KBM-7 (cell line): ENCODE results near the gene CDX1.

Source experiments
- DNase-seq: peaks from one replicate; pipeline ENCODE4 v3.0.0-alpha.2; 2015
- in situ Hi-C: fragments of 300-500 bp; cut with MboI; formaldehyde crosslinking; loops from 2 replicates; pipeline ENCODE4 v1.14.3; 2020; ENCODE audit warnings: low sequenced_read_pairs, low pct_unique_long_range_greater_than_20kb, mixed read lengths

CDX1 gene

DNA sequence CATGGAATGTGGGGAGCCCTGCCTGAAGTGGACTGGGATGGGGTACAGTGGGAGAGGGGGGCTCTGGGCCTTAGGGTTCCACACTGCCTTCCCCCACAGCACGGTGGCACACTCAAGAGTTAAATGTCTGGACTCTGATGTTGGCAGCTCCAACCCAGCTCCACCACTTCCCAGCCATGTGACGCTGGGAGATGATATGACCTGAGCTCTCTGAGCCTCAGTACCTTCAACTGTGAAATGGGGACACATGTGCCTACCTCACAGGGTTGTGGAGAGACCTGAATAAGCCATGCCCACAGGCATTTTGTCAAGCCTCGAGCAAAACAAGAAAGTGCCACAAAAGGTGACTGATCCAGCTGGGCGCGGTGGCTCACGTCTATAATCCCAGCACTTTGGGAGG, 7.5 kb upstream of the CDX1 start:
- in situ Hi-C loops, result no loop called here

DNA sequence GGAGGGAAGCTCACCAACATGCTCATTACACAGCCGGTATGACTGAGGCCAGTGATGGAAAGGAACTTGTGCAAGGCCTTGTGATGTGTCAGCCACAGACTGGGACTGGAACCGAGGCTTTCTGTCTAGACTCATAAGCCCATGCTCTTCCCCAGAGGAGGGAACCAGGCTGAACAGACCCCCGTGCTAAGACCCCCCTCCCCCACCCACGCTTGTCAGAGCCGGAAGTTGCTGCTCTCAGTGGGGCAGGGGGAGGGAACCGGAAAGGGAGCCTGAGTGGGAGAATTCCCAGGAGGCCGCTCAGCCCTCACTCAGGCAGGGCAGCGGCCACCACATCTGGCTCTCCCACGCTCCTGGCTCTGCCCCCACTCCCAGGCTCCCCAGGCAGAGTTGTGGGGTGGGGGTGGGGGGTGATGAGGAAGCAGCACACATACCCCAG, 6.8 kb upstream of the CDX1 start:
- peak; percentile 90 for DNase-seq
- in situ Hi-C loops, result no loop called here

More for the DNA sequence above, 7.5 kb upstream of the CDX1 start:
- no peak for DNase-seq

DNA sequence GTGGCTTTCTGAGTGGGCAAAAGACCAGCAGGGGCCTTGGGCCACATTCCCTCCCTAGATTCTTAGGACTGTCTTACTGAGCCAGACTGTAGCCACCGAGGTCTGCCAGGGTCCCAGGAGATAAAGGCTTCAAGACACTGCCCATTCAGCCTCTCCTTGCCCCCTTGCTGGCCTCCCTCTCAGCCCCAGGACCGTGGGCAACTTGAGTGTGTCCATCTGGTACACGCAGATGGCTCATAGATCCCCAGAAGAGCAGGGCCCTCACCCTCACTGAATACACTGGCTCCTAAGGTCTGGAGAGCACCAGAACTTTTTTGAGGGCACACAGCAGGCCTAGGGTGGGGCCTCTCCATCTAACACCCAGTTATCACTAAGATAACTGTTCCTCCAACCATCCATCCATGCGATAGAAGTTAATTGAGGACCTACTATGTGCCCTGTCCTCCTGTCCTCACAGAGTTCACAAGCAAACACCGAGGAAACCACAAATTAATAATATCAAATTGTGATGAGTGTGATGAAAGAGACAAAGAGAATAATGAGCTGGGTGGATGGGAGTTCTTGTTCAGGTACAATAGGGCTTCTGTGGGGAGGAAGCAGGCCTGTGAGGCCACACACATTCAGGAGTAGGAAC, 6.0 kb upstream of the CDX1 start:
- in situ Hi-C loops, result no loop called here
- DNase-seq, result no peak

DNA sequence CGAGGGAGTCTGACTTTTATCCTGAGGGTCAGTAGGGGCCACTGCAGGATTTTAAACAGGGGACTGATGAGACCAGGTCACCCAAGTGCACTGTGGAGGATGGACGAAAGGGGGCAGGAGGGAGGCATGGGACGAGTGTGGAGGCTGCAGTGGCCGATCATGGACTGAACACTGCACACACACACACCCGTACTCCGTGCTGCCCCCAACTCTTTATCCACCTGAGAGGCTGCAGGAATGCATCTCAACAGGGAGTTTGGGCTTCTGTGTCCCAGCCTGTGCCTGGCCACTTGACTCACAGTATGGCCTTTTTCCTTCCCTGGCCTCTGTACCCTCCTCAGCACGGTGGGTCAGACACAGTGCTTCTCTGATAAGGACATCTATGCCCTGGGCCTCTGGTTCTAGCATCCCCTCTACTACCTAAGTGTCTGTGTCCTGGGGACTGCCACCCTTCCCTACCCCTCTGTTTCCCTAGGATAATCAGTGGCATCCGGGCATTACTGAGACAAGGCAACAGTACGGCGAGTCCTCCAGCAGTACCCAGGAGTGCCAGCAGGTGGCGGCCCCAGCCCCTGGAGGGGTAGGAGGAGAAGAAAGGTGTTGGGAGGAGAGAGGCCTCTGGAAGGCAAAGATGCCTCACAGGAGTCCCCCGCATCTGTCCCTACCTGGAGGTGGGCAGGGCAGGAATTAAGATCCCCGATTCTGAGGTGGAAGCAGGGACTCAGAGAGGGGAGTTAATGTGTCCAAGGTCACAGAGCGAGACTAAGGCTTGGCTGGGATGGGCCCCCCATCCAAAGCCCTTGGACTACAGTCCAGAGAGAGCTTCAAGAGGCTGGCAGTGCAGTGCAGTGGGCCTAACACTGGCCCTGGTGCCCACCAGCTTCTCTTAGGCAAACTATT, 5.1 kb upstream of the CDX1 start:
- in situ Hi-C loops, result no loop called here
- peak; percentile 84 for DNase-seq

DNA sequence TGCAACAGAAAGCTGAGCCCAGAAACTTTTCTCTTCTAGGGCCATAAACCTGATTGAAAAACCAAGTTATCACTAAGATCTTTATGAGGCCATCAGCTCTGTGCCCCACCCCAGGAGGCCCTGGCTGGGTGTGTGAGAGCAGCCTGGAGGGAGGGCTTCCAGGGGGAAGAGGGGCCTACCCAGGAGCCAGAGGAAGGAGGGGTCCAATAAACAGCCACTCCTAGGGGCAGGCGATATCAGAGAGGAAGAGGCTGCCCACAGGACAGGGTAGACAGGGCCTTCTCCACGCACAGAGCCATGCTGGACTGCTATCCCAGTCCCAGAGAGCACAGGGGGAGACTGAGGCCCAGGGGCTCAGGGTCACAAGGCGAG, 4.5 kb upstream of the CDX1 start:
- in situ Hi-C loops, result no loop called here

DNA sequence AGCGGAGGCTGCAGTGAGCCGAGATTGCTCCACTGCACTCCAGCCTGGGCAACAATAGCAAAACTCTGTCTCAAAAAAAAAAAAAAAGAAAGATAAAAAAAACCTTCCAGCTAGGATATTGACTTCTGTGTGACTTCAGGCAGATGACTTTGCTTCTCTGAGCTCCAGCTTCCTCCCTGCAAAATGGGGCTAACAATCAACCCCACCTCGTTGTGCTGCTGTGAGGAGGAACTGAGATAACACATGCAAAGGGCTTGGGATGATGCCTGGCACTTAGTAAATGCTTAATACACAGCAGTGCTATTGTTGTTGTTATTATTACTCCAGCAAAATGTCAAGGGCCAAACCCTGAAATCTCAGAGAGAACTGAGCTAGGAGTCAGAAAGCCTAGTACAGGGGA, 3.5 kb upstream of the CDX1 start:
- in situ Hi-C loops, result no loop called here
- DNase-seq, result no peak

More for the DNA sequence above, 4.5 kb upstream of the CDX1 start:
- DNase-seq, result no peak

DNA sequence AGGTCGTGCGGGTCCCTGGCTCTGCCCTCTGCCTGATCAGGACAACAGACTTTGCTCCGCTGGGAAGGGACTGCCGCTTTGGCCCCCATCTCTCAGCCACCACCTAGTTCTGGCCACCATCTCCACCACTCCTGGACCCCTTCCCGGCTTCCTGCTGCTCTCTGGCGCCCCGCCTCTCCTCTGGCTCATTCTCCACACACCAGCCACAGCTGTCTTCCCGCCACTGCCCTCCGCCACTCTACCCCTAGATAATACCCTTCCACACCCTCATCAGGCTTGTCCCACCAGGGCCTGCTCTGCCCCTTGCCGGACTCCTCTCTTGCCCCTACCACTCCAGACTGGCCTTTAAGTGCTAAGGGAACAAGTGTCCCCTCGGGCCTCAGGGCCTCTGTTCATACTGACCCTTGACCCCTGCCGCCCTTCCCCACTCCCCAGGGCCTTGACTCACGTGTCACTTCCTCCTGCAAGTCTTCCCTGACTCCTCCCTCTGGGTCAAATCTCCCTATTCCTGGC, 3.0 kb upstream of the CDX1 start:
- in situ Hi-C loops, result no loop called here
- DNase-seq, result no peak

DNA sequence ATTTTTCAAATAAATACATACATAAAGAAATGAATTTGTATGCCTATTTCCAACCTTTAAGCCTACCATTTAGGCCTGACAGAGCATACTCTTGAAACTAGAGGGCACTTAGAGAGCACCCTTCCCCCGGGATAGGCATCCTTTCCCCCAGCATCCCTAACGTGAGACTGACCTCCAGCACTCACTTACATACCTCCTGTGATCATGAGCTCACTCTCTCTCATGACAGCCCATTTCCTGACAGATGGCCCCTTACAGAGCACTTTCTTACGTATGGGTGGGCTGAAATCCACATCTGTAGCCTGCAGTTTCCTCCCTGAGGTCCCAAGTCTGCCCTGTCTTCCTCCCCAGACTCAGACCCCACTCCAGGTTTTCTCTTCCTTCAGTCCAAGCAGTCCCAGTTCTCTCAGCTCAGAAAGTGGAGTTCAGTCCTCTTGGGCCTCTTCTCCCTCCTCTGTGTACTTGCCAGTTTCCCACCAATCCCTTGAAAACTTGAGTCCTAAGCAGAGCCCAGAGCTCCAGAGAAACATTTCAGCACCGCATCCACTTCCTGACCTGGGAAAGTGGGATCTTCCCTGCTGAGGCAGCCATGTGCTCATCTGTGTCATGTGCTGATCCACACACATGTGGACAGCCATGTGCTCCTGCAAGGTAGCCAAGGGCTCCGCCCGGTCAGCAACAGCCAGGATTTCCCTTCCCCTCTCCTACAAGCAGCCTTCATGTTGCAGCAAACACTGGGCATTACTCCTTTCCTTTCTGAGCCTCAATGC, 2.2 kb upstream of the CDX1 start:
- no peak for DNase-seq
- in situ Hi-C loops, result no loop called here

DNA sequence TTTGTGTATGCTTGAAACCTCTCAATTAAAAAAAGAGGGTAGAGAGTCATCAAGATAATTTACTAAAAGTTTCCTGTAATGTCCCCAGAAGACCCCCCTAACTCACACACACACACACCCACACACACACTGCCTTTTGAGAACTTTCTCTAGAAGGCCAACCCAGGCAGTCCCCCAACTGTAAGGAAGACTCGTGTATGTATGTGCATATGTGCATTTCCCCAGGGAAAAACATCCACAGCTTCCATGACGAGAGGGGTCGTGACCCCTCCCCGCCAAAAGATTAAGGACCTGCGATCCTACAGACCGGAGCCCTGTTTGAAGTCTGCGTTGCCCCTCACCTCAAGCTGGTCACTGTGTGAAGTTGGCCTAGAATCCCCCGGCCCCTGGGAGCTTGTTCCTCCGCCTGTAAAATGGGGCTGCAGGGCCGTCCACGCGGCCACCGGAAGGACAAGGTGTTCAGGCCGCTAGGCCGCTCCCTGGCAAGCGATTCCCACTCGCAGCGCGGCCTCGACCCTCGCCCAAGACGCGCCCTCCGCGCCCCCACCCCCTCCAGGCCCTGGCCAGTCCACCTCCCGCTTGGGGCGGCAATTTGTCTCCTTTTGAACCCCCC, 435 bp upstream of the CDX1 start:
- DNase-seq, result no peak
- in situ Hi-C loops, result no loop called here

DNA sequence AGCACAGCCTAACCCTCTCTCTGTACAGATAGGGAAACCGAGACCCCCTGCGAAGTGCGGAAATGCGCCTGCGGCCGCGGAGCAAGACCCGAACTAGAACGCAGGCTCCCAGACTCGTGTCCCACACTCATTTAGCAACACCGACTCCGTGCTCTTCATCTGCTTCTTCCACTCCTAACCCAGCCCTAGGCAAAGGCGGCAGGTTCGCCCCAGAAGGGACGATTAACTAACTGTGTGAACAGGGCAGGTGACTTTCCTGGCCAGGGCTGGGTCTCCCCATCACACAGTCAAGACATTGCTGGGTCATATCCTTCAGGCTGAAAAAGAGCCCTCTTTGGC, 903 bp downstream of the CDX1 start:
- in situ Hi-C loops, result no loop called here
- DNase-seq, result no peak

DNA sequence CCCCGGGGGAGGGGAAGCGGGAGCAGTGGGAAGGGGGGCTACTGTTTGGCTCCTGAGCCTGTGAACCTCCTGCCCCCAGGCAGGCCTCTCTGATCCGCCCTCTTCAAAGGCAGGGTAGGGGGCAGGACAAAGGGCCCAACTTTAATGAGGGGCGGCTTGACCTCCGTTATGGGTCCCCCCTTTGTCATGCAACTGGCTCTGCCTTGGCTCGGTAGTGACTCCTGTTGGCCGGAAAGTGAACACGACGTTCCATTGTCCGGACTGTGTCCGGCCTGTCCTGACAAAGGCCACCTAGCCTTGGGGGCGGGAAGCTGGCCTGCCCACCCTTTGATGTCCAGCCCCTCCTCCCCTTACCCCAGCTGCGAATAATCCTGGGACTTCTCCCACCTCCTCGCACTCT, 1.3 kb downstream of the CDX1 start:
- no peak for DNase-seq
- in situ Hi-C loops, result no loop called here

DNA sequence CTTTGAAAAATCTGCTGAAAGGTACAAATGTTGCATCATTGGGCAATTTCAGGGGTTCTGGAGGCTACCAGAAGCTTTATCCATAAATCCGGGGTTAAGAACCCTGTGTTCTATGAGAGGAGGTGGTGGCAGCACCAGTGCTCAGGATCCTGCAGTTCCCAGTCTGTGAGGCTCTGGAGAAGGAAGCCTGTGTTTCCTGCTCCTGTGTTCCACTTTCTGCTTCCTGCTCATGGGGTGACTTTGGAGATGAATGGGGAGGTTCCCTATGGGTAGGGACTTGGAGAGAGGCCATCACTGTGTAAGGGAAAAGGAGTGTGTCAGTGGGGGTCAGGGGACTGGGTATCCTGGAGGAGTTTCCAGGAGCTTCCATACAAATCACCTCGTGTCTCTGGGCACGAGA, 2.3 kb downstream of the CDX1 start:
- in situ Hi-C loops, result no loop called here
- DNase-seq, result no peak

DNA sequence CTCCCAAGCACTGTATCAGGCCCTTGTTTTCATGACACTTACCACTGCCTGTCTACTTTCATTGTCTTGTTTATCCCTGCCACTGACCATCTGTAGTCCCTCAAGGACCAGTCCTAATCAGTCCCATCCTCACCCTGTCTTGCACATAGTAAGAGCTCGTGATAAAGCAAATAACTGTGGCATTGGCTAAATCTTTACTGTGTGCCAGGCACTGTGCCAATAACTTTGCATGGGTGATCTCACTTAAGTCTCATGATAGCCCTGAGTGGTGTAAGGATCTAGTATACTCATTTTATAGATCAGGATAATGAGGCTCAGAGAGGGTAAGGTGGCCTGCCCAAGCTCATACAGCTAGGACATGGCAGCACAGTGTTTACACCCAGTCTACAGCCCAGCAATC, 5.6 kb downstream of the CDX1 start:
- in situ Hi-C loops, result no loop called here

DNA sequence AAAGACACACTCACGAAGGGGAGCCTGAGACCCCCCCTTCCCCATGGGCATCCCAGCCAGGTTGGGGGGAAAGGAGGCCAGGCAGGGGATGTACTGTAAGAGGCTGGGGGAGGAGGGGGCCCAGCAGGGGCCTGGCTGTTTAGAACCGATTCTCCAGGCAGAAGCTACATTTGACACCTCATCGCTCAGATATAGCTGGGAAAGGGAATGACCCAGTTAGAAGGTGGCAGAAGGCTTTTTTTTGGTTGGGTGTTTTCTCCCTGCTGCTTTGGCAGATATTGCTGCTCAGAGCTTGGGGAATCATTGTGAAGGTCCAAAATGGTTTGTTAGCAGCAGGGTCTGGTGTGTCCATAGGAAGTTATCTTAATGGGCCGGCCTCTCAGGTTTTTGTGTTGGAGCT, 6.0 kb downstream of the CDX1 start:
- in situ Hi-C loops, result no loop called here
- DNase-seq, result no peak

More for the DNA sequence above, 5.6 kb downstream of the CDX1 start:
- no peak for DNase-seq

DNA sequence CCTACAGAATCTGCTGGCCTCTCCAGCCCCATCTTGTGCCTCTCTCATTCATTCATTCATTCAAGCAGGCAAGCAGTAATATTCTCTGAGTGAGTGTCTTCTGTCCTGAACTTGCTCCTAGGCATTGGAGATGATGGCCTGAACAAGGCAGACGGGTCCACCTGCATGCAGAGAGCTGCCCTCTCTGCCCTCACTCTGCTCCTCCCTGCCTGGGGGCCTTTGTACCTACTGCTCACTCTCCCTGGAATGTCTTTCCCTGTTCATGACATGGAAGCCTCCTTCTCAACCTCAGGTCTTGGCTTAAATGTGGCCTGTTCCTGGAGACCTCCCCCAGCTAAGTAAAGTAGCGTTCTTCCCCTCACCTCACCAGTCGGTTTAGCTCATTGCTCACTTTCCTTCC, 6.6 kb downstream of the CDX1 start:
- in situ Hi-C loops, result no loop called here
- DNase-seq, result no peak

DNA sequence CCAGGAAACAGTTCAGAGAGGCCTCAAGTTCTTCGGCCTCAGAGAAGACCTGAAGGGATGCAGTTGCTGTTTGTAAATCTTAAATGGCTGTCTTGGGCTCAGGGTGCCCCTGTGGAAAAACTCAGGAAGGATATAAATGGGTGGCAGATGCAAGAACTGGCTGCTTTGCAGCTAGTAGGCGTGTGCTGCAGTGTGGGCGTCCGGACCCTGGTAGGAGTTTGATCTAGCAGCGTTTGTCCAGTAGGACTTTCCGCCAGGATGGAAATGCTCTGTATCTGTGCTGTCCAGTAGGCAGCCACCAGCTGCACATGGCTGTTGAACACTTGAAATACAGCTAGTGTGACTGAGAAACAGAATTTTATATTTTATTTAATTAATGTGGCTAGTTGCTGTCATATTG, 7.7 kb downstream of the CDX1 start:
- DNase-seq, result no peak
- in situ Hi-C loops, result no loop called here

DNA sequence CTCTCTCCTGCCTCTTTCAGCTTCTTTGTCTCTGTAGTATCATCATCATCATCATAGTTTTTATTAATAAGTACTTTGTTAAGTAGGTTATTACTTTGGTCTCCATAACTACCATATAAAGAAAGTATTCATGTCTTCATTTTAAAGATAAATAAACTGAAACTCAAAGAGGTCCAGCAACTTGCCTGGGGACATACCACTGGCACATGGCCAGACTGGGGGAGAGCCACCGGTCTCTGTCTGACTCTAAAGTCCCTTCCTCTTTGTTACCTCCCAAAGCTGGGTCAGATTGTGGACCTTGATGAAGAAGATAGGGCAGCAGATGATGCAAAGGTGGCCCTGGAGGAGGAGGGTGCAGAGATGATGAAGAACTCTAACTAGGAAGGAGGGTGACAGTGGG, 8.5 kb downstream of the CDX1 start:
- in situ Hi-C loops, result no loop called here
- DNase-seq, result no peak

DNA sequence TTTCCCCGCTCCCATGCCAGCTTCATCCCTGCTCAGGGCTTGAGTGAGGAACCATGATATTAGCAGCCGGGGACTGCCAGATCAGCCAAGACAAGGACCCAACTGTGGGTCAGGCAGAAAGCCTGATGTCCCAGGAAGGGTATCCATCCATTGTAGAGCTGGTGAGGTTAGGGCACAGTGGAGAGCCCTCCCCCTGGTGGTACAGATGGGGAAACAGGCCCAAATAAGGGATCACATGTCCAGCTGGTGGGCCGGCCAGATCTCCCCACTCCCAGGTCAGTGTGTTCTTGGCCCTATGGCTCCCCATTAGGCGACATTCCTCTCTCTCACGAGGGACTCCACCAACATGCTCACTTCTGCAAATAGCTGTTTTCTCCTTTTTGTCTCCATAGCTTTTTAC, 9.0 kb downstream of the CDX1 start:
- peak; percentile 41 for DNase-seq
- in situ Hi-C loops, result no loop called here

DNA sequence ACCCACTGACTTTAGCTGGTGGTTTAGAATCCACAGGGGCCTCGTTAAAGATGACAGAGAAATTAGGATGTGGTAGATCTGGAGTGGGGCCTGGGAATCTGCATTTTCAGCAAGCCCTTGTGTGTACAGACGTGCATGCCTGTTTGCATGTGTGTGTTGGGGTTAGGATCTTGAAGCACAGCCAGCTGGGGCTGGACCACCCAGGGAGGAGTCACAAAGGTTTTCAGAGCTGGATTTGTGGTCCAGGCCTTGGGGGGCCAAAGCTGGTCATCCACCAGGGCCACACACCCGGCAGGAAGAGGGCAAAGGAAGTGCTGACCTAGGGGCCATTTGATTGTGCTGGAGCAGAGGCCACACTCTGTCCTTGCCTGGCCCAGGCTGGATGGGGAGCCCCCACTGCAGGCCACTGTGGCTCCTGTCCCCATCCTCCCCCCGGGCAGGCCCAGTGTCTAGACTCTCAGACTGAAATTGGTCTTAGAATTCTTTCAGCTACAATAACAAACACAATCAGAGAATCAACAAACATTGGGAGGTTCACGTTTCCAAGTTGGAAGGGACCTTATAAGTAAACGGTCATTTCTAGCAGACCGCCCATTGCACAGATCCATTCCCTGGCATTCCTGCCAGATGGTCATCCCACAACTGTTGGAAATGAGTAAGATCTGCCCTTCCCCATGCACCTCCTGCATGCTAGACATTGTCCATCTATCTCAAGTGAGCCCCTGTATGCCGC, 10.3 kb downstream of the CDX1 start:
- DNase-seq, result no peak
- in situ Hi-C loops, result no loop called here
